ENCODE measurements around the gene SERPINB2.
"Not testable (repeated sequence)": the region's sequence is repeated elsewhere in the genome, so short reads cannot be mapped to it uniquely, and the experiment has no call there.

Gene SERPINB2

GRCh38 chr18:63889626-63890025 lies 2.1 kb downstream of the SERPINB2 start:
- DNase-seq = no peak

GRCh38 chr18:63890237-63890949 lies 2.9 kb downstream of the SERPINB2 start:
- no peak for DNase-seq

- DNase-seq = no peak
Measured at GRCh38 chr18:63890950-63891304, 3.4 kb downstream of the SERPINB2 start.

GRCh38 chr18:63892566-63892965 lies 5.1 kb downstream of the SERPINB2 start:
- no peak for DNase-seq

GRCh38 chr18:63894106-63894772 lies 6.7 kb downstream of the SERPINB2 start:
- DNase-seq = no peak

GRCh38 chr18:63895190-63895589 lies 7.7 kb downstream of the SERPINB2 start:
- no peak for DNase-seq

- DNase-seq = no peak
Measured at GRCh38 chr18:63897072-63897471, 9.6 kb downstream of the SERPINB2 start.

- no peak for DNase-seq
Measured at GRCh38 chr18:63899206-63899605, 11.7 kb downstream of the SERPINB2 start.

GRCh38 chr18:63903851-63904570 lies 16.5 kb downstream of the SERPINB2 start:
- no peak for DNase-seq

GRCh38 chr18:63904694-63905093 lies 17.2 kb downstream of the SERPINB2 start:
- no peak for DNase-seq

- DNase-seq = no peak
Measured at GRCh38 chr18:63905361-63905760, 17.9 kb downstream of the SERPINB2 start.

GRCh38 chr18:63906056-63906455 lies 18.6 kb downstream of the SERPINB2 start:
- no peak for DNase-seq

- DNase-seq = no peak
Measured at GRCh38 chr18:63907664-63908063, 20.2 kb downstream of the SERPINB2 start, which contains the start of gene SERPINB10. TSS of gene SERPINB10 (plus strand) at chr18:63907958. CDS start at chr18:63915511, 7,553 bp downstream.

- no peak for DNase-seq
Measured at GRCh38 chr18:63908858-63909257, 21.4 kb downstream of the SERPINB2 start.

- DNase-seq = no peak
Measured at GRCh38 chr18:63909870-63910269, 22.4 kb downstream of the SERPINB2 start.

GRCh38 chr18:63917817-63918216 lies 30.3 kb downstream of the SERPINB2 start:
- DNase-seq = no peak

- no peak for DNase-seq
Measured at GRCh38 chr18:63922049-63922448, 34.5 kb downstream of the SERPINB2 start.

- no peak for DNase-seq
Measured at GRCh38 chr18:63924551-63924950, 37.0 kb downstream of the SERPINB2 start.

- DNase-seq = no peak
Measured at GRCh38 chr18:63928331-63928730, 40.8 kb downstream of the SERPINB2 start.

GRCh38 chr18:63929369-63929768 lies 41.9 kb downstream of the SERPINB2 start:
- not testable (repeated sequence) for DNase-seq

- no peak for DNase-seq
Measured at GRCh38 chr18:63930773-63931354, 43.4 kb downstream of the SERPINB2 start.

GRCh38 chr18:63936156-63936931 lies 48.8 kb downstream of the SERPINB2 start:
- peak; percentile 78 for DNase-seq

Measured in right hindlimb (tissue), 1 donor.